IPS DF 6.9 (cell line): ENCODE results near the gene DNMT1.

ENCODE experiments used
- DNase-seq: peaks from one replicate; pipeline ENCODE4 v3.0.0-alpha.2; 2013; ENCODE audit warnings: low read depth, low spot score
- H3K27ac ChIP-seq: one replicate; pipeline ENCODE4 v1.5.1; 2013; ENCODE audit warnings: low read length, control low read depth
- H3K27me3 ChIP-seq: 2 replicates; pipeline ENCODE4 v1.6.1; 2013; ENCODE audit warnings: mild to moderate bottlenecking, low read length; ENCODE audit not compliant: control insufficient read depth, insufficient read depth
- H3K36me3 ChIP-seq: 2 replicates; pipeline ENCODE4 v1.6.1; 2013; ENCODE audit warnings: low read length; ENCODE audit not compliant: control insufficient read depth, insufficient read depth
- H3K4me1 ChIP-seq: 2 replicates; pipeline ENCODE4 v1.6.1; 2013; ENCODE audit warnings: low read length; ENCODE audit not compliant: control insufficient read depth, insufficient read depth
- H3K4me3 ChIP-seq: 2 replicates; pipeline ENCODE4 v1.5.1; 2013; ENCODE audit warnings: mild to moderate bottlenecking, low read length
- H3K9me3 ChIP-seq: 2 replicates; pipeline ENCODE4 v1.6.1; 2013; ENCODE audit warnings: low read length, inconsistent platforms; ENCODE audit not compliant: control insufficient read depth, insufficient read depth
- WGBS: extraction: QIAGEN DNeasy Blood & Tissue Kit; methylation state at CpG from one replicate; pipeline ENCODE4 v1.1.7; 2013; ENCODE audit warnings: mixed read lengths, missing lambda C conversion rate; ENCODE audit not compliant: insufficient read length, insufficient coverage; 5-methylcytosine and 5-hydroxymethylcytosine counted together

The DNMT1 gene

GRCh38 chr19:10222201-10222890 is 27.6 kb upstream of the DNMT1 start:
- Histone ChIP-seq H3K9me3 (no peaks in the 10 kb centered on the region), H3K27ac (no peak overlapping the region), H3K4me3 (no peak overlapping the region), H3K36me3 (0 out of 2 replicates have a peak, but pooled peaks cover 4% of the 10 kb centered on the region), H3K4me1 (no peaks in the 10 kb centered on the region), H3K27me3 (no peaks in the 10 kb centered on the region)
- no peak for DNase-seq
- WGBS: no CpG with 5 or more reads among the region's 14 CpGs

GRCh38 chr19:10220695-10221094 is 25.9 kb upstream of the DNMT1 start:
- Histone ChIP-seq H3K27me3 (no peaks in the 10 kb centered on the region), H3K36me3 (0 out of 2 replicates have a peak, but pooled peaks cover 4% of the 10 kb centered on the region), H3K4me1 (no peaks in the 10 kb centered on the region), H3K4me3 (no peak overlapping the region), H3K9me3 (no peaks in the 10 kb centered on the region), H3K27ac (no peak overlapping the region)
- no CpG with 5 or more reads among the region's 7 CpGs for WGBS
- no peak for DNase-seq

- Histone ChIP-seq H3K27ac (no peak overlapping the region), H3K36me3 (0 out of 2 replicates have a peak, but pooled peaks cover 4% of the 10 kb centered on the region)
- no CpG with 5 or more reads among the region's 3 CpGs for WGBS
These were observed 24.9 kb upstream of the DNMT1 start for GRCh38 chr19:10219678-10220077.

GRCh38 chr19:10217085-10217484 is 22.3 kb upstream of the DNMT1 start:
- no CpG with 5 or more reads among the region's 9 CpGs for WGBS
- no peaks in the 10 kb centered on the region for H3K4me1 ChIP-seq
- H3K27ac ChIP-seq: no peak overlapping the region
- DNase-seq: no peak
- H3K27me3 ChIP-seq: no peaks in the 10 kb centered on the region
- H3K4me3 ChIP-seq: no peak overlapping the region
- no peaks in the 10 kb centered on the region for H3K9me3 ChIP-seq
- H3K36me3 ChIP-seq: no peaks in the 10 kb centered on the region

More at GRCh38 chr19:10219678-10220077, 24.9 kb upstream of the DNMT1 start:
- no peaks in the 10 kb centered on the region for H3K4me1 ChIP-seq
- H3K9me3 ChIP-seq: no peaks in the 10 kb centered on the region
- no peak for DNase-seq
- H3K27me3 ChIP-seq: no peaks in the 10 kb centered on the region
- no peak overlapping the region for H3K4me3 ChIP-seq

GRCh38 chr19:10214784-10215183 is 20.0 kb upstream of the DNMT1 start:
- no peak for DNase-seq
- no CpG with 5 or more reads among the region's 5 CpGs for WGBS

GRCh38 chr19:10211691-10212090 is 16.9 kb upstream of the DNMT1 start:
- no peaks in the 10 kb centered on the region for H3K27me3 ChIP-seq
- no CpG with 5 or more reads among the region's 6 CpGs for WGBS
- H3K36me3 ChIP-seq: no peaks in the 10 kb centered on the region
- no peak overlapping the region for H3K4me3 ChIP-seq
- no peak overlapping the region for H3K27ac ChIP-seq
- H3K4me1 ChIP-seq: no peaks in the 10 kb centered on the region
- DNase-seq: no peak
- H3K9me3 ChIP-seq: no peaks in the 10 kb centered on the region

More at GRCh38 chr19:10214784-10215183, 20.0 kb upstream of the DNMT1 start:
- Histone ChIP-seq H3K4me1 (no peaks in the 10 kb centered on the region), H3K9me3 (no peaks in the 10 kb centered on the region), H3K27me3 (no peaks in the 10 kb centered on the region), H3K27ac (no peak overlapping the region), H3K4me3 (no peak overlapping the region), H3K36me3 (no peaks in the 10 kb centered on the region)

- 0 out of 2 replicates have a peak, but pooled peaks cover 1% of the 10 kb centered on the region for H3K4me1 ChIP-seq
- no peak overlapping the region for H3K27ac ChIP-seq
- no CpG with 5 or more reads among the region's 4 CpGs for WGBS
- no peaks in the 10 kb centered on the region for H3K36me3 ChIP-seq
- no peaks in the 10 kb centered on the region for H3K9me3 ChIP-seq
- no peak overlapping the region for H3K4me3 ChIP-seq
- no peaks in the 10 kb centered on the region for H3K27me3 ChIP-seq
- no peak for DNase-seq
These were observed 16.3 kb upstream of the DNMT1 start for GRCh38 chr19:10211061-10211460.

GRCh38 chr19:10209315-10209714 is 14.6 kb upstream of the DNMT1 start:
- Histone ChIP-seq H3K4me3 (no peak overlapping the region), H3K4me1 (0 out of 2 replicates have a peak, but pooled peaks cover 1% of the 10 kb centered on the region), H3K27me3 (no peaks in the 10 kb centered on the region), H3K9me3 (no peaks in the 10 kb centered on the region), H3K27ac (no peak overlapping the region), H3K36me3 (no peaks in the 10 kb centered on the region)
- DNase-seq: no peak
- WGBS: 100% methylated on average over 1 of the region's 4 CpGs

GRCh38 chr19:10207026-10207425 is 12.3 kb upstream of the DNMT1 start:
- no peak overlapping the region for H3K27ac ChIP-seq
- WGBS: no CpG with 5 or more reads among the region's 1 CpG
- DNase-seq: no peak

GRCh38 chr19:10206226-10206885 is 11.6 kb upstream of the DNMT1 start:
- Histone ChIP-seq H3K27me3 (no peaks in the 10 kb centered on the region), H3K4me3 (no peak overlapping the region), H3K36me3 (no peaks in the 10 kb centered on the region), H3K27ac (no peak overlapping the region), H3K4me1 (peaks cover 4% of the 10 kb centered on the region; the same call in 1 of the 2 replicates), H3K9me3 (no peaks in the 10 kb centered on the region)
- DNase-seq: no peak
- no CpG with 5 or more reads among the region's 10 CpGs for WGBS

More at GRCh38 chr19:10207026-10207425, 12.3 kb upstream of the DNMT1 start:
- H3K36me3 ChIP-seq: no peaks in the 10 kb centered on the region
- peaks cover 4% of the 10 kb centered on the region; the same call in 1 of the 2 replicates for H3K4me1 ChIP-seq
- no peaks in the 10 kb centered on the region for H3K27me3 ChIP-seq
- H3K9me3 ChIP-seq: no peaks in the 10 kb centered on the region
- H3K4me3 ChIP-seq: no peak overlapping the region
